ENCODE measurements around the gene GCA. TPM values are rescaled to one million over a fixed set of nuclear protein-coding genes. Genes with fewer than 3 reads are reported as not detected.

GCA gene
- total and polyA plus RNA-seq, 2 donors = 18.1 to 22.3 TPM

DNA sequence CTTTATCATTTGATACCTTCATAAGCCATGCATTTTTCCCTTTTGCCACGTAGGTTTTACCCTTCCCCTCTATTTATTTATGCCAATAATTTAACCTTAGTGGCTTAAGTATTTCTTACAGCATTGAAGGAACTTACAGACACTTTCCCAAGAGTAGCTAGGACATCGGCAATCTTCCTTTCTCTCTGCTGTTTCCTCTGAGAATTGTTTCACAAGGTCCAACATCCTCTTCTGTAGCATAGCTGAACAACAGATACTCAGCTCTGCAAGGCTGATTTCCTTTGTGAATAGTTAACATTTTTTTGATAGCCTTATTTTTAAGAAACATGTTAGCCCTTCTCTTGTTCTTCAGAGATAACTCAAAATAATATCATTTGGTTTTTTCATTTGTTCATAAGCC lies 1.1 kb upstream of the GCA start:
- WGBS = 73% methylated on average over 2 of the region's 2 CpGs
- Histone ChIP-seq H3K27ac (ENCODE audit: low read depth) (no peak overlapping the region), H3K4me1 (ENCODE audit: insufficient read depth) (peaks cover 3% of the 10 kb centered on the region), H3K4me3 (ENCODE audit: low read depth, low read length) (no peak overlapping the region), H3K36me3 (ENCODE audit: insufficient read depth) (no peaks in the 10 kb centered on the region)
- no peak for DNase-seq (ENCODE audit: extremely low spot score)

DNA sequence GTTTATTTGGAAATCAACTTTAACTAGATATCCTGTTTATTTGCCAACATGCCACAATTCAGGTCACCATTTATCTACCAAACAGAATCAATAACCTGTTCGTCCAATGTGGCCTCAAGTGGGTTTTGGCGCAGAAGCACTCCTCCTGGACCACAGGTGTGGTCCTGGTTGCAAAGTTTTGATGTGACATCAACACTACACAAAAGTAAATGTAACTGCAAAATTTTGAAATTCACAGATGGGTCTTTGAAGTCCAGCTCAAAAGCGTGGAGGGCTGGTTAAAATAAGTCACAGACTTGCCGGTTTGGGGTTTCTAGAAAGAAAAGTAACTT lies 474 bp upstream of the GCA start:
- no peak overlapping the region for H3K27ac ChIP-seq (ENCODE audit: low read depth)
- H3K4me3 ChIP-seq (ENCODE audit: low read depth, low read length) = peak overlapping the region; percentile 66
- DNase-seq (ENCODE audit: extremely low spot score) = no peak
- H3K4me1 ChIP-seq (ENCODE audit: insufficient read depth) = peaks cover 3% of the 10 kb centered on the region
- 49% methylated on average over 4 of the region's 4 CpGs for WGBS
- H3K36me3 ChIP-seq (ENCODE audit: insufficient read depth) = no peaks in the 10 kb centered on the region

DNA sequence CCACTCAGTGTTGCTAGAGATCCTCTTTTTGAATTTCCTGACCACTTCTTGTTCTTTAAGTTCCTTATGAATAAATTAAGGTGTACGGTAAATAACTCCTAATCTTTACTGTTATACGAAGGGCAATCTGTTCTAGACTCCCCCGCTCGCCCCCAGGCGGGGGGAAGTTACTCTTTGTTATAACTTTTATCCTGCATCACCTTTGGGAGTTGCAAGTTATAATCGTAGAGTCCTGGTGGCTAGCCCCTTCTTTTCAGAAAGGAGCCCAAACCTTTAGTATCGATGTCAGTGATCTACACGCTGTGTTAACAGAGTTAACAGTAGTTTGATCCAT lies 652 bp downstream of the GCA start:
- Histone ChIP-seq H3K4me1 (ENCODE audit: insufficient read depth) (peaks cover 3% of the 10 kb centered on the region), H3K27ac (ENCODE audit: low read depth) (peak overlapping the region; percentile 33)
- 12% methylated on average over 8 of the region's 8 CpGs for WGBS

GRCh38 chr2:162365392-162365791 lies 21.5 kb downstream of the GCA start:
- H3K36me3 ChIP-seq (ENCODE audit: insufficient read depth) = no peaks in the 10 kb centered on the region
- WGBS = 90% methylated on average over 2 of the region's 2 CpGs
- DNase-seq (ENCODE audit: extremely low spot score) = no peak
- H3K4me1 ChIP-seq (ENCODE audit: insufficient read depth) = no peaks in the 10 kb centered on the region
- H3K4me3 ChIP-seq (ENCODE audit: low read depth, low read length) = no peak overlapping the region
- no peak overlapping the region for H3K27ac ChIP-seq (ENCODE audit: low read depth)

More for the DNA sequence above, 652 bp downstream of the GCA start:
- peak overlapping the region; percentile 66 for H3K4me3 ChIP-seq (ENCODE audit: low read depth, low read length)
- no peaks in the 10 kb centered on the region for H3K36me3 ChIP-seq (ENCODE audit: insufficient read depth)
- no peak for DNase-seq (ENCODE audit: extremely low spot score)

DNA sequence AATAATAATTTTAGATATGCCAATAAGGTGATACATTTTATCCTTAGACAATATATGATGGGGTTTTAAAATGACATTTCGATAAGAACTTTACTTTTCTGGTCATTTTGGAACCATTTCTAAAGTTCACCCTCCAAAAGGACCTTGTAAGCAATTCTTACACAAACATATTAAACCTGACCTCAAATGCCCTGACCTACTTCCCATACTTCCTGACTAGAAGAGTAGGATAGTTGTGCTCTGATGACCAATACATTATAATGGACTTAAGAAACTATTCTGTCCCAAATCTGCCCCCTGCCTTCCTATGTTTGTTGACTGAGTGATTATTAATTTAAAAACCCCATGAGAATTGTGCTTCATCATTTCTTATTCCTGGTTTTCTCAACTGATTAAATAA lies 24.6 kb downstream of the GCA start:
- WGBS = 91% methylated on average over 1 of the region's 1 CpG
- Histone ChIP-seq H3K36me3 (ENCODE audit: insufficient read depth) (no peaks in the 10 kb centered on the region), H3K4me3 (ENCODE audit: low read depth, low read length) (no peak overlapping the region), H3K27ac (ENCODE audit: low read depth) (no peak overlapping the region), H3K4me1 (ENCODE audit: insufficient read depth) (no peaks in the 10 kb centered on the region)
- DNase-seq (ENCODE audit: extremely low spot score) = no peak

GRCh38 chr2:162369551-162369950 lies 25.6 kb downstream of the GCA start:
- no peak for DNase-seq (ENCODE audit: extremely low spot score)
- Histone ChIP-seq H3K27ac (ENCODE audit: low read depth) (no peak overlapping the region), H3K36me3 (ENCODE audit: insufficient read depth) (no peaks in the 10 kb centered on the region), H3K4me3 (ENCODE audit: low read depth, low read length) (no peak overlapping the region), H3K4me1 (ENCODE audit: insufficient read depth) (no peaks in the 10 kb centered on the region)
- 36% methylated on average over 1 of the region's 1 CpG for WGBS

- peak; percentile 8 for DNase-seq (ENCODE audit: extremely low spot score)
- no peaks in the 10 kb centered on the region for H3K4me1 ChIP-seq (ENCODE audit: insufficient read depth)
- H3K4me3 ChIP-seq (ENCODE audit: low read depth, low read length) = no peak overlapping the region
- H3K36me3 ChIP-seq (ENCODE audit: insufficient read depth) = no peaks in the 10 kb centered on the region
- no peak overlapping the region for H3K27ac ChIP-seq (ENCODE audit: low read depth)
- 72% methylated on average over 3 of the region's 3 CpGs for WGBS
Observed at GRCh38 chr2:162370931-162371330, 27.0 kb downstream of the GCA start.

DNA sequence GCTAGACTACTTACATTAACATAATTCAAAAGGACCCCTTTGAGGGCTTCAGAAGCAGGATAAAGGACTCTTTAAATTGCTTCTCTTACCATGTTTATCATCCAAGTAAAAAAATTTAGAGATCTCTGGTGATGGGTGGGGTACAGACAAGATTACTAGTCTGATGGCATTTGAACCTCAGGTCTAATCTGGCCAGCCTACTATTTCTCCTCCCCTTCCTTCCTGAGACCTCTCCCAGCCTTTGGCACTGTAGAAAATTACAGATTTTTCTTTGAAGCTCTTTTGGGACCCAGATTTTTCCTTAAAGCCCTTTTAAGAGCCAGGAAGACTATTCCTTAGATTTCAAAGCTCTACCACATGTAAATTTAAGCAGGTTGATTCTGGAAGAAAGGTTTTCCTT lies 28.9 kb downstream of the GCA start:
- Histone ChIP-seq H3K27ac (ENCODE audit: low read depth) (no peak overlapping the region), H3K4me3 (ENCODE audit: low read depth, low read length) (no peak overlapping the region), H3K36me3 (ENCODE audit: insufficient read depth) (no peaks in the 10 kb centered on the region), H3K4me1 (ENCODE audit: insufficient read depth) (no peaks in the 10 kb centered on the region)
- DNase-seq (ENCODE audit: extremely low spot score) = no peak

GRCh38 chr2:162379719-162380580 lies 36.0 kb downstream of the GCA start:
- H3K36me3 ChIP-seq (ENCODE audit: insufficient read depth) = no peaks in the 10 kb centered on the region
- no peaks in the 10 kb centered on the region for H3K4me1 ChIP-seq (ENCODE audit: insufficient read depth)
- no peak for DNase-seq (ENCODE audit: extremely low spot score)
- H3K4me3 ChIP-seq (ENCODE audit: low read depth, low read length) = no peak overlapping the region
- H3K27ac ChIP-seq (ENCODE audit: low read depth) = no peak overlapping the region
- WGBS = 89% methylated on average over 12 of the region's 12 CpGs

DNA sequence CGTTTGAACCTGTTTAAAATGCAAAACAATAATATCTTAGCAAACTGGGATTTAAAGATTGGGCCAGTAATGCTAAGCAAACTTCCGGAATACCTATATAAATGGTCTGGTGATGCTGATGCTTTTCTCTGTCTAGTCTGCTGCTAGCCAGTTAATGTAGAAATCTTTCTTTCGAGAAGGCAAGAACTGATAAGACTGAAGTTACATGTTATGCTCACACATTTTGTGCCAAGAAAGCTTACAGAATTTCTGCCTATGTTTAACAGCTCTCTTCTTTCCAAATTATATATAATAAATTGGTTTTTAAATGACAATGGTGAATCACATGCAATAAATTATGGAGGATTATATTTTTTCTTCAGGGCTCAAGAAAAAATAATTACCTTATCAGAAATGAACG lies 37.9 kb downstream of the GCA start:
- Histone ChIP-seq H3K36me3 (ENCODE audit: insufficient read depth) (no peaks in the 10 kb centered on the region), H3K4me3 (ENCODE audit: low read depth, low read length) (no peak overlapping the region), H3K4me1 (ENCODE audit: insufficient read depth) (no peaks in the 10 kb centered on the region), H3K27ac (ENCODE audit: low read depth) (no peak overlapping the region)
- DNase-seq (ENCODE audit: extremely low spot score) = no peak
- WGBS = 32% methylated on average over 4 of the region's 4 CpGs

GRCh38 chr2:162382278-162382677 lies 38.3 kb downstream of the GCA start:
- 5% methylated on average over 1 of the region's 1 CpG for WGBS
- DNase-seq (ENCODE audit: extremely low spot score) = peak; percentile 37
- Histone ChIP-seq H3K36me3 (ENCODE audit: insufficient read depth) (no peaks in the 10 kb centered on the region), H3K4me1 (ENCODE audit: insufficient read depth) (no peaks in the 10 kb centered on the region), H3K27ac (ENCODE audit: low read depth) (no peak overlapping the region), H3K4me3 (ENCODE audit: low read depth, low read length) (no peak overlapping the region)

DNA sequence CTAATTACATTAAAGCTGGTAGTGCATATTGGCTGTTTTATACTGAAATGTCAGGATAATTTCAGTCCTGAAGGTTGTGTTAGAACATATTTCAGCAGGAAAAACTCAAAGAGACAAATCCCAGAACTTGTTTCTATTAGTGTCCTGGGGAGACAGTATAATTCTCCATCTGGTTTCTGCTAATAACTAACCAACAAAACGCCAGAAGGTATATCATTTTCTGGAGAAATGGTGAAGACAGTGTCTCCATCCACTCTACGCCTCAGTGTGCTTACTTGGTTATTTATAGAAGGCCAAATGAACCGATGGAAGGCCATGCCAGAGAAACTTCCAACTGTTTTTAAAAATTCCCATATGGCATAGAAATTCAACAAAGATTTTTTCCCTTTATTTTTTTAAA lies 41.6 kb downstream of the GCA start:
- WGBS = 51% methylated on average over 3 of the region's 3 CpGs
- Histone ChIP-seq H3K27ac (ENCODE audit: low read depth) (no peak overlapping the region), H3K4me1 (ENCODE audit: insufficient read depth) (no peaks in the 10 kb centered on the region), H3K36me3 (ENCODE audit: insufficient read depth) (no peaks in the 10 kb centered on the region), H3K4me3 (ENCODE audit: low read depth, low read length) (no peak overlapping the region)
- DNase-seq (ENCODE audit: extremely low spot score) = no peak

DNA sequence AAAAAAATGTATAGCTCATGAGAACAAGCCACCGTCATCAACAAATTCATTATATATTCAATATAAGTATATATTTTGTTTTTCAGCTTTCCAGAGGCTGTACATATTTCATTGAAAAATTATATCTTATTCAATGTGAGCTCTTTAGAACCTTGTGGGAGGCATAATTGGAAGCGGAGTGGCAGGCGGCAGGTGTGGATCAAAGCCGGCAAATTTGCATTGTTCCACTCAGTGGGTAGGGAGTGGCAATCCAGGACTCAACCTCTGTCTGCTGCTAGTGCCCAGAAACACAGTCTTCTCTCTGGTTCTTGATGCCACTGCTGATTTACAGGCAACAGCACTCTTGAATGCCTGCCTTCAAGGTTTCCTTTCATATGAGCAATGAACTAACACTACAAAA lies 46.9 kb downstream of the GCA start:
- Histone ChIP-seq H3K4me1 (ENCODE audit: insufficient read depth) (no peaks in the 10 kb centered on the region), H3K4me3 (ENCODE audit: low read depth, low read length) (no peak overlapping the region), H3K27ac (ENCODE audit: low read depth) (no peak overlapping the region), H3K36me3 (ENCODE audit: insufficient read depth) (no peaks in the 10 kb centered on the region)
- DNase-seq (ENCODE audit: extremely low spot score) = no peak
- 97% methylated on average over 4 of the region's 4 CpGs for WGBS

GRCh38 chr2:162400336-162400735 lies 56.4 kb downstream of the GCA start:
- Histone ChIP-seq H3K36me3 (ENCODE audit: insufficient read depth) (no peaks in the 10 kb centered on the region), H3K27ac (ENCODE audit: low read depth) (no peak overlapping the region), H3K4me1 (ENCODE audit: insufficient read depth) (no peaks in the 10 kb centered on the region), H3K4me3 (ENCODE audit: low read depth, low read length) (no peak overlapping the region)
- 86% methylated on average over 3 of the region's 3 CpGs for WGBS
- DNase-seq (ENCODE audit: extremely low spot score) = no peak

GRCh38 chr2:162401871-162402270 lies 57.9 kb downstream of the GCA start:
- Histone ChIP-seq H3K36me3 (ENCODE audit: insufficient read depth) (no peaks in the 10 kb centered on the region), H3K4me3 (ENCODE audit: low read depth, low read length) (no peak overlapping the region), H3K4me1 (ENCODE audit: insufficient read depth) (no peaks in the 10 kb centered on the region), H3K27ac (ENCODE audit: low read depth) (no peak overlapping the region)
- 83% methylated on average over 2 of the region's 2 CpGs for WGBS
- no peak for DNase-seq (ENCODE audit: extremely low spot score)
